Fibroblast of the aortic adventitia (primary cell): ENCODE results near the gene THSD7A. TPM values are rescaled to one million over a fixed set of nuclear protein-coding genes. Genes with fewer than 3 reads are reported as not detected.

Source experiments
- DNase-seq: peaks from one replicate; pipeline ENCODE4 v3.0.0-alpha.2; 2010; ENCODE audit warnings: low read depth
- H3K4me3 ChIP-seq: 2 replicates; pipeline ENCODE4 v1.5.1; 2011; ENCODE audit warnings: low read depth, mild to moderate bottlenecking, control low read depth, low read length, moderate library complexity
- CTCF ChIP-seq: IDR thresholded peaks from 2 replicates; pipeline ENCODE4 v1.5.1; 2011; ENCODE audit warnings: mild to moderate bottlenecking, low read length, control low read depth, inconsistent platforms; ENCODE audit not compliant: insufficient read depth
- total RNA-seq: library from RNA; depleted of rRNA; stranded (reverse); fragments of >200 nt; gene quantifications from 2 replicates; pipeline ENCODE4 v1.2.3, GENCODE V29; 2012; ENCODE audit warnings: low replicate concordance

THSD7A gene
- total RNA-seq, 1 donor = 2.5 TPM

DNA sequence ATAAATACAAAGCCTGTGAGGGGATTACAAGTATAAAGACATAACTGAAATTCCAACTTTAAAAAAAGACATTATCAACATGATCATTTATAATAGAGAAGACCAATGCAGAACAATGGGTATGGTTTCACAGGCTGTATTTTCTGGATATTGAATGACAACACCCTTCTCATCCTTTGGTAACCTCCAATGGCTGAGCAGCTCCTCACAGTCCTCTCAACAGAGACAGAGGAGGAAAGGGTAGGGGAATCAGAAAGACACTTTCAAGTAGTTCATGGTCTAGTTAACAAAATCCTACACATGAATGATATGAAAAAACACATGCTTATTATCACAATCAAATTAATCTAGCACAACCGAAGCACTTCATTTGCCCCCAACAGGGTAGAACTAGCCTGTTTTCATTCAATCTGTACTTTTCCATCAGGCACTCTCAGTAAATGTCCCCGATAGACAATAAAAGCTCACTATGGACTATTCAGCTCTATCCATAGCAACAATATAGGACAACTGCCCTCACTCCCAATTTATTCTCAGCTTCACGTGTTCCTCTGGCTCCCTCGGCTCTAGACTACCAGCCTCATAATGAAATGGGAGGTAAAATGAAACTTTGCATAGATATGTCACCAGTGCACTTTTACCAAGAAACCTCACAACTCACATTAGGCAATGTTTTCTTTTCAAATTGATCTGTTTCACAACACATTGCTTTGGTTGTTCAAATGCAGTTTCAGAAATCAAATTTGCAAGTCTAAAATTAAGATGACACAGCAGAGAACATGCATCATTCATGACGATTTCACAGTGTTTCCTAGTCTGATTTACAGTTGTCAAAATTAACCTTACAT lies 211.4 kb downstream of the THSD7A start:
- no peak for DNase-seq
- no peak overlapping the region for H3K4me3 ChIP-seq
- TF ChIP-seq CTCF = no peak

DNA sequence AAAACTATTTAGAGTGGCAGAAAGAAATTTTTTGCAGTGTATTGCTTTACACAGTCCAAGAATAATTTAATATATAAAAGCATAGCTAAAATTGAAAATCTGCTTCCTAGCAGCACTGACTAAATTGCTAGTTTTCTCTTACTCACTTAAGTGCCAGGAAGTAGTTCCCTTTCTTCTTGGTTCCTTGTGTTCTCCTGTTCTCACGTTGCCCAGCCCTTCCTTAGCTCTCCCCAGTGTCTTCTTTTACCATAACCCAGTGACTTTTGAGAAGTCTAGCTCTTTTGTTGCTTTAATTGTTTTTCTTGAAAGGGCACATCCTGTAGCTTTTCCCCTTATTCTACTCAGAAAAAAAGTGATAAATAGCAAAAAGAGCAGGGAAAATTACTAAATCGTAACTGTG lies 215.5 kb downstream of the THSD7A start:
- no peak overlapping the region for H3K4me3 ChIP-seq
- DNase-seq = no peak
- TF ChIP-seq CTCF = no peak

- no peak for DNase-seq
- no peak overlapping the region for H3K4me3 ChIP-seq
- TF ChIP-seq CTCF = no peak
These were observed 216.8 kb downstream of the THSD7A start for GRCh38 chr7:11615174-11615573.

DNA sequence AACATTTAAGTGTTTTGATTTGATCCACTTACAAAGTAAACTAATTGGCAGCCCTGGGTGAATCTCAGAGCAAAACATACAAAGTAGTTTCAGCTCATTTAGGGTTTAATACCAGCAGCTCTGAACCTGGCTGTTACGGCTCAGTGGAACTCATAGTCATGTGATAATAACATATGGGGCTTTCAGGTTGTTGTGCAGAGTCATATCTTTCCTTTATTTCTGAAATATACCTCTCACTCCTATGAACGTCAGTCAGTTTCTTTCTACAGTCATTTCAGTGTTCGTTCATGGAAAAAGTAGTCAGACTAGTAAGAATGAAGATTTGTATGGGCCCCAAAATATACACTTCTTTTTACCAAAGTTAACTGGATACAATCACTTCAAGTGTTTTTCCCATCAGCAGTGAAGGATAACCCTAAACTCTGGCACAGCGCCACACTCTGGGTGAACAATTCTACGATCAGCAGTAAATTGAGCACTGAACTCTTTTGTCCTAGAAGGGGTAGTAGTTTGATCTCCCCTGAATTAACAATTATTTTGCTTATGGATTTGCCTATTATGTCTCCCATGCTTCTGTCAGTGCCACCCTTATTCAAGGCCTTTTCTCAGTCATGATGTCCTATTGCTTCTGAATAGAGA lies 218.6 kb downstream of the THSD7A start:
- TF ChIP-seq CTCF = no peak
- DNase-seq = no peak
- H3K4me3 ChIP-seq = no peak overlapping the region

DNA sequence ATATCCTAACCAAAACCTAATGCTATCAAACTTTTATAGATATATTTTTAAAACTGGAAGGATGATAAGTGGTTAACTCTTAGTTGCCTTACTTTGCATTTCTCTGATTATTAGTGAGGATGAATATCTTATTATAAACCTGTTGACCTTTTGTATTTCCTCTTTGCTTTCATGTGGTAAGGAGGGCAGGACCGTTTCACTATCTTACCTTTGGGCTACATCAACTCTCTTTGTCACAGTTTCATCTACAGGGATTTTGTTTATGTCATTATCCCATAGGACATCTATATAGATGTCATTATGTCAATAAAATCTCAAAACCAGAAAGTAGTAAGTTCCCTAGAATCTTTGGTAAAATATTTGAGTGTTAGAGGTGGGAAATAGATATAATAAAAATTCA lies 219.3 kb downstream of the THSD7A start:
- TF ChIP-seq CTCF = no peak
- no peak overlapping the region for H3K4me3 ChIP-seq
- no peak for DNase-seq

- no peak for DNase-seq
- no peak for TF ChIP-seq CTCF
- H3K4me3 ChIP-seq = no peak overlapping the region
These were observed 222.8 kb downstream of the THSD7A start for GRCh38 chr7:11609096-11609670.
